Gastroesophageal sphincter (tissue), 3 donors: Measurements from ENCODE around the gene FCN2.

Experiments
- CTCF ChIP-seq, 4 experiments: fragments of 200-600 bp in 2 of 4; fragments of 450-650 bp in 2 of 4; sonication (generic) in 1 of 4; IDR thresholded peaks; one replicate each; pipeline ENCODE4 v1.5.1; 2017 to 2019; ENCODE audit warnings: antibody characterized with exemption in 4 of 4, mild to moderate bottlenecking in 2 of 4, moderate library complexity in 2 of 4
- POLR2A ChIP-seq, 2 donors: fragments of 450-650 bp; IDR thresholded peaks; one replicate each; pipeline ENCODE4 v1.6.1; 2017; ENCODE audit warnings: antibody characterized with exemption in 2 of 2, mild to moderate bottlenecking in 2 of 2, moderate library complexity in 1 of 2
- POLR2AphosphoS5 ChIP-seq: sonication (generic); formaldehyde crosslinking; IDR thresholded peaks from one replicate; pipeline ENCODE4 v1.6.1; 2017; ENCODE audit warnings: antibody characterized with exemption

GRCh38 chr9:134880484-134881312 lies at the start of gene FCN2:
- TF ChIP-seq POLR2A (IDR thresholded peaks at IDR 0.05) (no peak), CTCF (IDR thresholded peaks at IDR 0.05) (no peak), POLR2AphosphoS5 (no peak)
